Measurements from ENCODE around the gene TACSTD2.
"Not testable (repeated sequence)": the region's sequence is repeated elsewhere in the genome, so short reads cannot be mapped to it uniquely, and the experiment has no call there.

DNA sequence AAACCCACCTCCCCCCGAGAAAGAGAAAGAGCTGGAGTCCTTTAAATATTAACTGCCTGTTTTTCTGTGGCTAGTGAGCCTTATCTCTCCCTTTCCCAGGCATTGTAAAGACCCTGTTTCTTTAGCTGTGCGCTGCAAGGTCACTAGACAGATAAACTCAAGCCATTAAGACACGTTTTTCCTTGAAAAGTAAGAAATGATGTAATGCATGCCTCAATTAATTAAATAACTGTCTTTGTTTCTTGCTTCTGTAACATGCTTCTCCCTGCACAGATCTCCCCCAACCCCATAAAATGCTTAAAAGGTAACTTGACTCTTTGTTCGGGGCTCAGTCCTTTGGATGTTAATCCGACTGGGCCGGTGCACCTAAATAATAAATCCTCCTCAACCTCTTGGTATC, 27.8 kb downstream of the TACSTD2 start:
- TF ChIP-seq, protein P1, sequence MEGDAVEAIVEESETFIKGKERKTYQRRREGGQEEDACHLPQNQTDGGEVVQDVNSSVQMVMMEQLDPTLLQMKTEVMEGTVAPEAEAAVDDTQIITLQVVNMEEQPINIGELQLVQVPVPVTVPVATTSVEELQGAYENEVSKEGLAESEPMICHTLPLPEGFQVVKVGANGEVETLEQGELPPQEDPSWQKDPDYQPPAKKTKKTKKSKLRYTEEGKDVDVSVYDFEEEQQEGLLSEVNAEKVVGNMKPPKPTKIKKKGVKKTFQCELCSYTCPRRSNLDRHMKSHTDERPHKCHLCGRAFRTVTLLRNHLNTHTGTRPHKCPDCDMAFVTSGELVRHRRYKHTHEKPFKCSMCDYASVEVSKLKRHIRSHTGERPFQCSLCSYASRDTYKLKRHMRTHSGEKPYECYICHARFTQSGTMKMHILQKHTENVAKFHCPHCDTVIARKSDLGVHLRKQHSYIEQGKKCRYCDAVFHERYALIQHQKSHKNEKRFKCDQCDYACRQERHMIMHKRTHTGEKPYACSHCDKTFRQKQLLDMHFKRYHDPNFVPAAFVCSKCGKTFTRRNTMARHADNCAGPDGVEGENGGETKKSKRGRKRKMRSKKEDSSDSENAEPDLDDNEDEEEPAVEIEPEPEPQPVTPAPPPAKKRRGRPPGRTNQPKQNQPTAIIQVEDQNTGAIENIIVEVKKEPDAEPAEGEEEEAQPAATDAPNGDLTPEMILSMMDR (conservative IDR thresholded peaks at IDR 0.05; ENCODE audit: low read depth, low read length) = not testable (repeated sequence)
- TF ChIP-seq EZH2 (IDR thresholded peaks at IDR 0.05; ENCODE audit: borderline replicate concordance, low read depth, low read length, poor library complexity, severe bottlenecking) = not testable (repeated sequence)
